Activated CD8-positive, alpha-beta memory T cell treated with anti-CD3 and anti-CD28 coated beads for 24 hours (primary cell): ENCODE data around the gene RASGRF2.
"Not testable (repeated sequence)": the region's sequence is repeated elsewhere in the genome, so short reads cannot be mapped to it uniquely, and the experiment has no call there.

ENCODE experiments used
- DNase-seq: peaks from one replicate; pipeline ENCODE4 v3.0.0-alpha.2; 2020

The RASGRF2 gene

DNA sequence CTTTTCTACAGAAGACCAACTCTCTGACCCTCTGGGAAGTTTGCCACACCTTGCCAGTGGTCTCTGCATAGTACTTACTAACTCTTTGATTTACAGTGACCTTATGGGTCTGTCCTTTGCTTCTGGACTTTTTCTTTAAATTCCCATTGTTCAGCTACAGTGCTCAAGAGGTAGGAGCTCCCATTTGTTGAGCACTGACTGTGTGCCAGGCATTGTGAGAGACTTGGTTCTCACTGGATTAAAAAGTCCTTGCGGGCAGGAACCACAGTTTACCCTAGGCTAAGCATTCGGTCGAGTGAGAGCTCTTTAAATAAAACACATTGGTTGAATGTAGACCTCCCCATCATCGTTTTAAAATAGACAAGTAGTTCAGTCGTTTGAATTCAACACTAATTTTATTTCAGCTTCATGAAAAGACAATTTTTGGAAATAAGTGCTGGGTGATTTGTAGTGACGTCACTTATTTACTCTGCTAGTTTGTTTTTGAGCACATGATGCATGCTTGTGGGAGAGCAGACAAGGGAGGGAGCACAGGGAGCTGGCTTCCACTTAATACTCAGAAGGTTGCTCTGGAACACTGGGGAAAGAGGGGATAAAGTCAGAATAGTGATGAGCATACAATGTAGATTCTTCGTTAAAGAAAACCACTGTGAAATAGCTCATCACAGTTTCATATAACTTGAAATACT, 27.1 kb downstream of the RASGRF2 start:
- no peak for DNase-seq

DNA sequence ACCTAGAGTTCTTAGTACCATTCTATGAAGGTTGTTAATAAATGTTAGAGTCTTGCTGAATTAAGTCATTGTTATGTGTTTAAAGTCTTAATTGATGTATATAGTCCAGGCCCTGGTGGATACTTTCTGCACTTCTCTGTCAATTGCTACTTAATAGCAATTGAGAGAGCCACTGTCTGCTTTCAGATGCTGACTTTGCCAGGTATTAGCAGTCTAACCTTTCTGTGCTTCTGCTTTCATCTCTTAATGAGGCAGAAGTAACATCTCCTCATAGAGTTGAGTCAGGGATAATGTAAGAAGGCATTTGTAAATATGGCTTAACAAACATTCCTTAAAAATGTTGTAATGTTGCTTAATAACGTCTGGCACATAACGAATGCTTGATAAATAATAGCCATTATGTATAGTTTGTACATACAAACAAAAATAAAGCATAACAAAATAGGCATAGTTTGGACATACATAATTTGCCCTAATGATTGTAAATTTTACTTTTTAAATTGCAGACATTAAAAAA, 28.3 kb downstream of the RASGRF2 start:
- DNase-seq, result no peak

DNA sequence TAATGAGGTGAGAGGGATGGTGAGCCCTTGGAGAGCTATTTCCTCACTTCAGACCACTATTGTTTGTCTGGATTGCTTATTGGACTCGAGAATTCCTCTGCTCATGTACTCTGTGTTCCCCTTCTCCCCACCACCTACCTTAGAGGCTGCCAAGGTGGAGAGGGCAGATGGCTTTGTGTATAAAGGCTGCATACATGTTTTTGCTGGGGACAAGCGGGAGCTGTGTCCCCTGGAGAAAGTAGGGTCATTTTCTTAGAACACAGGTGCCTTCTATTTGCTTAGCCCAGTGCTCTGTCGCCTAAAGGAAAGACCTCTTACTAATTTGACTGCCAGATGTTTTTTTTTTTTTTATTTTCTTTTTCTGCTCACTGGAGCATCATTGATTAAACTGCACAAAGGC, 29.7 kb downstream of the RASGRF2 start:
- DNase-seq, result no peak

DNA sequence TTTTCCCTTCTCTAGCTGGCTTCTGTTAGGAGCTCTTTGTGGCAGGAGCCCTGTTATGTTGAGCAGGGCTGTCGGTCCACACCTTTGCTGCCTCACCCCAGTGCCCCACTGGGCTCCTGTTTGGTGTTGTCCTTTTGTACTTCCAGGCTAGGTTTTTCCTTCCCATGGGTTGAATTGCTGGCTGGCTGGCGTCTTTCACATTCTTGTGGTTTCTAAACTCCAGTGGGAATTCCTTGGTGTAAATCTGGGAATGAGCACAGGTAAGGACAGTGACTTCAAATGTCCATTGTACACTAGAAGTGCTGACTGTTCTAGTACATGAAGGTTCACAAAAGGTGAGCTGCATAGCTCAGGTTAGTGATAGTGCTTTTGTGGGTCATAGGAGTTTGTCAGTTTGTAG, 30.4 kb downstream of the RASGRF2 start:
- DNase-seq, result no peak

DNA sequence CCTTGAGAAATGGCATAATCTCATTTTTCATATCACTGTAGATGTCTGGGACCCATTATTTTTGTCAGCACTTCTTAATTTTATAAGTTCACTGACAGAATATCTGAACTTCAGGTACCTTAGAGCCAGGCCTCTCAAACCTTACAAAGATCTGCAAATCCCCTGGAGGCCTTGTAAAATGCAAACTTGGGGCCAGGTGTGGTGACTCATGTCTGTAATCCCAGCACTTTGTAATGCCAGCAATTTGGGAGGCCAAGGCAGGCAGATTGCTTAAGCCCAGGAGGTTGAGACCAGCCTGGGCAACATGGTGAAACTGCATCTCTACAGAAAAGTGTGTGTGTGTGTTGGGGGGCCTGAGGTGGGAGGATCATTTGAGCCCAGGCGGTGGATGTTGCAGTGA, 30.8 kb downstream of the RASGRF2 start:
- DNase-seq, result no peak

DNA sequence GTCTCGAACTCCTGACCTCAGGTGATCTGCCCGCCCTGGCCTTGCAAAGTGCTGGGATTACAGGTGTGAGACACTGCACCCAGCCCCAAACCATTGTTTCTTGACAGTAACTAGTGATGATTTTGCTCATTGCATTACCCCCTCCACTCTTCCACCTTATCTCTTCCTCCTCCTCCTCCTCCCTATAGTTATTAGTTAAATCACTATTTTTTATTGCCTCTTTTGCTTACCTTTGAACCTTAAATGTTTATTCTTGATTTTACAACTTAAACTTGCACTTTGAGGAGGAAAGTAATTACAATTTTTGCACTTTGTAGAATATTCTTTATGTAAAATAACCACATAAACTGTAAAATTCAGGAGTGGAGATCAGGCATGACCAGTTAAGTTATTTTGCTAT, 35.7 kb downstream of the RASGRF2 start:
- no peak for DNase-seq

DNA sequence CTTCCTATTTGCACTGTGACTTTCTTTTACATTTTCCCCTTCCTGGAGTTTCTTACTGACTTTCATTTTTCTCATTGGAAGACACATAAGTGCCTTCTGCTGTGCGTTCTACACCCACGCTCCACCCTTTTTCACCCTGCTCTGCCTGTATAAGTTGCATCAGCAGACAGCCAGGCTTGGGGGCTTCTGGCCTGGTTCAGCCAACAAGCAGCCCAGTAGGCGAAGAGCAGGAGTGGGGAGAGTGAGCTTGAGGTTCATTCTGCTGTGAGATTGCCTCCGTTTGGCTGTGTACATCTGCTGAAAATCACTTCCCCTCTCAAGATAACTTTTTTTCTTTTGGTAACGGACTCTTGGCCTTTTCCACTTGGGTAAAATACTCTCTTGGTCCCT, 38.4 kb downstream of the RASGRF2 start:
- peak; percentile 73 for DNase-seq

DNA sequence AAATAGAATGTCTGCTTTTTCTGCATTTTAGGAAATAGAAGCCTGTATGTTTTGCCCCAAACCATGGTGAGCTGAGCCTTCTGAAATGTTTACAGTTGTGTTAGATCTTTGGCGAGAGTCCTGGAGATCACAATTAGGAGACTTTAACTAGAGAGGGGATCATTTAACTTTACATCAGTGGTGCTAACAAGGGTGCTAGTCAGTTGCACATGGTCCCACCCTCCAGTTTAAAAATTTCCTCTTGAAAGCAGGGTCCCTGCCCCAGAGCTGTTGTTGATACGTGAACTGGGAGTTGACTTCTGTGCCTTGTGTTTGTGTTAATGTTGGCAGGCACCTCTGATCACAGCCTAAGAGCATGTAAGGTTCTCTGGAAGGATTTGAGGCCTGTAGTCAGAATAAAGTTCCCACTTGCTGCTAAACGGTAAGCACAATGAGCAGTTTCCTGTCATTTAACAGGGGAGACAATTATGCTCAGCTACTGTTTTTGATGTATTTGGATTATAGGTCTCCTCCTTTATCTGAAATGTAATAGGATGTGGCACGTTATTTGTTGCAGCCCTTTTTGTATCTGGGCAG, 43.7 kb downstream of the RASGRF2 start:
- no peak for DNase-seq

DNA sequence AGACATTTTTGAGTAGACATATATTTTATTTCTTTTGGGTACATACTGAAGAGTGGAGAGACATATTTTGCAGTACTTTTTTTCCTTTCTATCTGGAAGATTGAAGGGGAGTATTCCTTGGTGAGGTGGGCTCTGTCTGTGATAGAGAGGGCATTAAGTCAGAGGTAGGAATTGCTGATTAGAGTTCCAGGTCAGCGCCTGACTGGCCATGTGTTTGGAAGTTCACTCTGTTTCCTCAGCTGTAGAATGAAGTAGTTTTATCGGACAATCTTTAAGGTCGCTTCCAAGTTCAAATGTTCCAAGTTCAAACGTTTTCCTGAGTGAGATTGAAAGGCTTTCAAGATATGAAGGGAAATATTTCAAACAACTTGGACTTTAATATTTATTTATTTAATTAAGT, 45.5 kb downstream of the RASGRF2 start:
- no peak for DNase-seq

DNA sequence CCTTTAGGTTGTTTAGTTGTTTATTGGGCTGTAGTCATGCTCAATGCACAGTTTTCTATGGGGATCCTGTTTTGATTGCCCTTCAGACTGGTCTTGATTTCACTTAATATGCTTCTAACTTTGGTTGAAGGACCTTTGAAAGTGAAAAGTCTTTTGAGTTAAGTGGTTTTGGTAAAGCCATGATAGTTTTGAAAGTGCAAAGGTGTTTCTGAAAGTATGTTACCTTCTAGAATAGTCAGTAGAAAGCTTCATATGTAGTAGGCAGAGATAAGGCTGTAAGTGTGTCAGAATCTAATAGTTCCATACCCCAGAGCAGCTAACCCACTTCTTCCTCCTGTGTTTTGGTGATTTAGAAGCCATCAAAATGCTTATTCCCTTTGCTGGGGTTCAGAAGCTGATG, 46.1 kb downstream of the RASGRF2 start:
- DNase-seq, result no peak

DNA sequence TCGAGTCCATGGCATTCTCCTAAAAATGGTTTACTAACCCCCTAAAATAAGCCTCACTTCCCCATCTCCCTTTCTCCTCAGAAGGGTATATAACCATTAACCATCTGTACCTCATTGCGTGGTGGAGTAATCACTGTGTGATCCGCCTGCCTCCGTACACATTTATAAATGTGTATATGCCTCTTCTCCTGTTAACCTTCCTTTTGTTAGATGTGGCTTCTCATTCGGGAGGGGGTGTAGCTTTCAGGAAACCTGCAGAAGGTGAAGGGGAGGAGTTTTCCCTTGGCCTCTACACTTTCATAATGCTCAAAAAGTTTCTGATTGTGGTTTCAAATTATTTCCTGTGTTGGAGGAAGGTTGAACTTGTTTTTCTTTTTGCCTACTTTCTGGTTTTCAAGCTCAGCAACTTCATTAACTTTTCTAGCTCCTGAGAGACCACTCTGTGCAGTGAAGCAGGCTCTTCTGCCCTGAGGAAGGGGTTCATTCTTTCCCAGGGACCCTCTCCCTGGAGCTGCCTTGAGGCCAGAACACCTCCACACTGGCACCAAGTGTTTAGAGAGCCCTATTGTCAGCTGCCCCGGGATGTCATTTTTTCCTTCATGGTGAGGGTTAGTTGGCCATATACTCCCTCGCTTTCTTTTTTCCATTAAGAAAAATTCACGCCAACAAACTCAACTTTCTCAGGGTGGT, 46.9 kb downstream of the RASGRF2 start:
- peak; percentile 69 for DNase-seq

DNA sequence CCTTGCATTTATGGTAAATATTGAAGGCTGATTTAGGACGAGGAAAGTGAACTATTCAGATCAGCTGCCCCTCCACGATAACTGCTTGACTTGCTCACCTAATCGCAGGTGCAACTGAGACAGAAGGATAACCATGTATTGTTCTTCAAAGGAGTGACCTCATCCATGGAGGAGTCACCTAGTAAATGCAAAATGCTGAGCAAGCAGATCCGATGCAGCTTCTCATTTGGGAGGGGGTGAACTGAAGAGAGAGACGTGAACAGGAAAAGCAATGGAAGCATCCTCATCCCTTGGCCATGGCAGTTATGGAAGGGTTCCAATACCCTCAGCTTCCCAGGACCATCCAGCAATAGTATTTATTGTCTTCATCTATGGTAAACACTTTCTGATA, 47.5 kb downstream of the RASGRF2 start:
- DNase-seq, result peak; percentile 69

DNA sequence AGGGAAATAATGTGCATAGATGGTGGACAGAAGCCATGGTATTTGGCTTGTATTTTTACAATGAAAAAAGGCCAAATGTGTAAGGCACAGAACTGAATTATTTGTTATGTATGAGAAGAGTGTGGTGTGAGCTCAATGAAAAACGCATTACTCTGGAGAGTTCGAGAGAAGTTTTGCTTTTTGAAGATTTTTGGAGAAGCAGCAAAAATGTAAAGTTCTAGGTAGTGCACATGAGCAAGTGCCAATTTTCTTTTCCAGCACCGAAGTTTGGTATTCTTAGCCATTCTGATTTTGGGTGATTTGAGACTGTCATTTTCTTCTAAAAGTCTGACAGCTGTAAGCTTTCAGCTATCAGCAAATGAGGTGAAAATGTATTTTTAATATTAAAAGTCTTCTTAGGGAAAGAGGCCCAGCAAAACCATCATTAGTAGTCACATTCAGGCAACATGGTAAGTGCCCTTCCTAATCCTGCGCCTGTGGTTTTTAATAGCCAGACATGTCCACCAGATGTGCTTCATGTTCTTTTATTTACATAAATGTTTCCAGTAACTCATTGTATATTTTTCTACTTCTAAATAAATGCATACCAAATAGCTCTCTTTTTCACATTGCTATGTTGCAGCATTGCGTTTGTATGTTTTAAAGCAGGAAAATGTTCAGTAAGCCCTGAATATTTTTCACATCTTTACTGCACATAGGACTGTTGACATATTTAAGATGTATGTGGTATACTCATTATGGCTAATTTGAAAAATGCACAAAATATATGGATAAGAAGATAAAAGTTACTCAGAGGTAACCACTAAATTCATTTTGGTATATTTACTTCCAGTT, 50.4 kb downstream of the RASGRF2 start:
- DNase-seq, result no peak

DNA sequence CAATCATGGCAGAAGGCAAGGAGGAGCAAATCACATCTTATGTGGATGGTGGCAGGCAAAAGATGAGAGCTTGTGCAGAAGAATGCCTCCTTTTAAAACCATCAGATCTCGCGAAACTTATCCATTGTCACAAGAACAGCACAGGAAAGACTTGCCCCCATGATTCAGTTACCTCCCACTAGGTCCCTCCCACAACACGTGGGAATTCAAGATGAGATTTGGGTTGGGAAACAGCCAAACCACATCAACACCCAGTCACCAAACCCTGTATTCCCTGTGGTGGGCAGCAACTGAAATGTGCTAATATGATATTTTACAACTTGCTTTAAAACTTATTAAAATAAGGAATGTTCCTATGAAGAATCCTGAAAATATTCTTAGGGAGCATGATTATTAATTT, 54.2 kb downstream of the RASGRF2 start:
- DNase-seq, result no peak

DNA sequence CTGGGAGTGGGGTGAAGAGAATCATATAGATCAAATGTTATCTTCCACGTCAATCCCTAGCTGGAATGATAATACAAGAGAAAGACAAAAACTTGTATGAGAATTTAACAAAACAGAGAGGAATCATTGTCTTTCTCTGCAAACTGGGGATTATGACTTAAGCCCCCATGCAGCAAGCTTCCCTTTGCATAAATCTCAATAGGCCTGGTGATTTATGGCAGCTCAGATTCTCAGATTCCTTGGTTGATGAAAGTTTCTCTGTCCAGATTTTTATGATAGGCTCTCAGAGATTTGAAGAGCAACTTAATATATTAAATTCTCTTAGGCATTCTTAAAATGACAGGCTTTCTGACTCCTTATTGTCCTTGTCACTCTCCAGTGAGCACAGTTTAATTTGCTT, 56.0 kb downstream of the RASGRF2 start:
- DNase-seq, result no peak

DNA sequence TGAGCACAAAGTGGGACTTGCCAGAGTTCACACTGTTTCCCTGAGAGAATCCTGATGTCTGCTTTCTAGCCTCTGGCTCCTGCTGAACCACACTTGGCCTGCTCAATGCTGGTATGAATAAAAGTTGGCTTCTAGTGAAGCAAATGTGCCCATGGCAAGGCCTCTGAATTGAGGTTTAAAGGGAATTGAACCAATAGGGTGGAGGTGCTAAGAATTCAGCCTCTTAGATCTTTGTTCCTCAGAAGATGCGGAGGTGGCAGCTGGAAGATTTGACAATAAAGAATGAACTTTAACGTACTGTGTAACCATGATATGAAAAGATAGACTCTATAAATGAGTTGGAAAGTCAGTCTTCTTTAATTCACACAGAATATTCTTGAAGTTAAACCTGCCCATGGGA, 57.2 kb downstream of the RASGRF2 start:
- DNase-seq, result no peak

DNA sequence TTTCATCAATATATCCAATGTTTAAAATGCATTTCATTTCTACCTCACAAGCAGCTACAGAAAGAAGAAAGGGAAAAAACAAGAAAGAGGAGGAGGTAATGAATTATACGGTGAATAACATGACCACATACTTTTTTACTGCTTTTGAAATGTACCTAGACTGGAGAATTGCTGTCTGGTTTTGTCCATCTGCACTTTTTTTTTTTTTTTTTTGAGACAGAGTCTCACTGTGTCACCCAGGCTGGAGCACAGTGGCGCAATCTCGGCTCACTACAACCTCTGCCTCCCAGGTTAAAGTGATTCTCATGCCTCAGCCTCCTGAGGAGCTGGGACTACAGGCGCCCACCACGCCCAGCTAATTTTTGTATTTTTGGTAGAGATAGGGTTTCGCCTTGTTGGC, 58.4 kb downstream of the RASGRF2 start:
- DNase-seq, result not testable (repeated sequence)

DNA sequence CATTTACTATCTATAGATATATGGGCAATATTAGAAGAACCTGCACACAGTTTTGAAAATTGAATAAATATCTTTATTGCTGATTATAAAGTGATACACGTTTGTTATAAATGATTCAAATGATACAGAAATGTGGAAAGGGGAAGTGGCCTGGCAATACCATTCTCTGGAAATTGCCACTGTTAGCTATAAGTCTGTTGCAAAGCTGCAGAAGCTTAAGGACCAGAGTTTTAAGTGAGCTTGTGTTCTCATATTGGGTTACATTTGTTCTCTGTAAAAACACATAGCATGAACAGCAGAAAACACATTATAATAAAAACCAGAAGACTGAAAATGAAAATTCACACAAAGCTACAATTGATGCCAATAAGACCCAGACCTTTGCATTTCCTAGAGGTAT, 59.6 kb downstream of the RASGRF2 start:
- no peak for DNase-seq

DNA sequence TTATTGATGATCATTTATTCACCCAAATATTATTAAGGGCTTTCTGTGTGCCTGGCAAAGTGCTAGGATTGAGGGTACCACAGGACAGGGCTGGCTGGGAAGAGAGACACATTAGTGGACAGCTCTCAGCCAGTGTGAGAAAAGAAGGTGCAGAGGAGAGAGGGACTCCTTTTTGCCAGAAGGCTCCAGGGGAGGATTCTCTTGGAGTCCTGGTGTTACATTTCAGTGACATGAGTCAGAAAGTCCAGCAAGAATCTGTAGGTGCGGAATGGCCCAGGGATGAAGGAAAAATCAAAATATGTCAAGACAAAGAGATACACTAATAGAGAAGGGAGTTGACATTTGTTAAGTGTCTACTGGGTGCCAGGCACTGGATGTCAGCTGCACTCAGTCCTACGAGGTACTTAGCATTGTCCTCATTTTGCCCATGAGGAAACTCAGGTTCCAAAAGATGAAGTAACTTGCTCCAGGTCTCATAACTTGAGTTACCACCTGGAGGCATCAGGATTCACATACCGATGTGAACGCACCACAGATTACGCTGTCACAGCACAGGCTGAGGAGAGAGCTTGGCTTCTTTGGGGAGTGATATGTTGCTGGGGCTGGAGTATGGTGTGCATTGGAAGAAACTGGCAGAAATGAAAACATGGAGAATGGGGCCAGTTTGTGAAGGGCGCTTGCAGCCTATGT, 60.5 kb downstream of the RASGRF2 start:
- no peak for DNase-seq

DNA sequence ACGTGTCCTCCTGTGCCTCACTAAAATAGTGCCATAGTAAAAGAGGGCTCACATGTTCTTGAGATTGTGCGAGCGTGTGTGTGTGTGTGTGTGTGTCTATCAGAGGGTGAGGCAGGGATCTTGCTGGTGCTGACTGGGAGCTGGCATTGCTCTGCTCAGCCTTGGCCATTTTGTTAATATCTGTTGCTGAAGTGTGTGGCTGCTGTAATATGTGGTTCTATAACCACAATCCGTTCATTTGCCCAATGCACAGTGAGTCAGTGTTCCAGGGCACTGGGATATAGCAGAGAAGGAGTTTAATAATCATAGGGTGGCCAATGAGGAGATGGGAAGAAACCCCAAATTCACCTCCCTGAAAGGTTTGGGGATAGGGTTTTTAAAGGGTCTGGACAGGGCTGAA, 61.3 kb downstream of the RASGRF2 start:
- DNase-seq, result no peak

DNA sequence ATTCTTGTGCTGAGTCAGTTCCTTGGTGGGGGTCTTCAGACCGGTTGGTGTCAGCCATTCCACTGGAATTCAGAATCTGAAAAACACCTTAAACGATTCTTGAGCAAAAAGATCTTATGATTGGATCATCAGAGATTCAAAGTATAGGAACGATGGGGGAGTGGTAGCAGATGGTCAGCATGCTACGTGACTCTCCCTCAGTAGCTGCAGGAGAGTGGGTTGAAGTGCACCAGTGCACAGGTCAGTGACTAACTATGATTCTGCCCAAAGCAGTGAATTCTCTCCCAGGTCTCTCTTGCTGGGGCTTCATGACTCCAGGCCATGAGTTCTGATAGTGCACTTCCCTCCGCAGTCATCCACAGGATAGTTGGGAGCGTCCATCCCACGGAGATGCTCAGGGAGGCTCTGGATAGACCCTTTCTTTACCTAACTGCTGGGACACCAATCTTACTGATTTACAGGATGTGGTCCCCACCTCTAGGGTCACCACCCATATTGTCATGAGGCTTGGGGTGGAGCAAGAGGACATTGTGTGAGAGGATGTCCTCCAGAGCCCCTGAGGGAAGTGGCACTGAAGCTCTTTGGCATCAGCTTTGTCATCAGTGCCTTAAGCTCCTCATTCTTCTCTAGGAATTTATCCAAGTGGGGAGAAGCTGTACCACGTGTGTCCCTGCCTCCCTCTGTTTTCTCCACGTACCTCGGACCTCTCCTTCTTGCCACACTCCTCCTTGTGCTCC, 62.0 kb downstream of the RASGRF2 start:
- DNase-seq, result no peak

DNA sequence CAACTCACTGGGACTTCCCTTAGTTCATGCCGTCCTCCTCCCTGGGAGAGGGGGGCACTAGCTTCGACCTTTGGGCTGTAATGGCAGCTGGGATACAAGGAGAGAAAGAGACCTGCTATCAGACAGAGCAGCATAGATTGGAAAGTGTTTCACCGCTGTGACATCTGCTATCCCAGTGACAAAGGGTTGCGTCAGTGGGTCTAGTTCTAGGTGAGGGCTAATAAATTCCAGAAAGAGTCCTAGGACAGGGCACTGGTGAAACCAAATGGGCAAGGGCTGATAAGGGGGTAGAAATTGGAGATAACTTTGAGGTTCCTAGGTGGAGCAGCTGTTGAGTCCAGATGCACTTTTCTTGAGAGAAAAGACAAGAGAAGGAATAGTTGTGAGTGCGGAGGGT, 62.5 kb downstream of the RASGRF2 start:
- no peak for DNase-seq
